Measurements from ENCODE around the gene DCAF11.

Gene DCAF11

DNA sequence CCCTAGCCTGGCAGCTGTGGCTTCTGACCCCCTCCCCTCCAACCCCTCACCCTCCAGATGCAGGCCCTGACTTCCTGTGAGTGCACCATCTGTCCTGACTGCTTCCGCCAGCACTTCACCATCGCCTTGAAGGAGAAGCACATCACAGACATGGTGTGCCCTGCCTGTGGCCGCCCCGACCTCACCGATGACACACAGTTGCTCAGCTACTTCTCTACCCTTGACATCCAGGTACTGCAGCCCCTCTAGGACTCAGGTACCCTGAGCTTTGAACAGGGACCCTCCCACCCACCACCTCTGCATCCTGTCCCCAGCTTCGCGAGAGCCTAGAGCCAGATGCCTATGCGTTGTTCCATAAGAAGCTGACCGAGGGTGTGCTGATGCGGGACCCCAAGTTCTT, 40.5 kb downstream of the DCAF11 start:
- TF ChIP-seq, protein P1, sequence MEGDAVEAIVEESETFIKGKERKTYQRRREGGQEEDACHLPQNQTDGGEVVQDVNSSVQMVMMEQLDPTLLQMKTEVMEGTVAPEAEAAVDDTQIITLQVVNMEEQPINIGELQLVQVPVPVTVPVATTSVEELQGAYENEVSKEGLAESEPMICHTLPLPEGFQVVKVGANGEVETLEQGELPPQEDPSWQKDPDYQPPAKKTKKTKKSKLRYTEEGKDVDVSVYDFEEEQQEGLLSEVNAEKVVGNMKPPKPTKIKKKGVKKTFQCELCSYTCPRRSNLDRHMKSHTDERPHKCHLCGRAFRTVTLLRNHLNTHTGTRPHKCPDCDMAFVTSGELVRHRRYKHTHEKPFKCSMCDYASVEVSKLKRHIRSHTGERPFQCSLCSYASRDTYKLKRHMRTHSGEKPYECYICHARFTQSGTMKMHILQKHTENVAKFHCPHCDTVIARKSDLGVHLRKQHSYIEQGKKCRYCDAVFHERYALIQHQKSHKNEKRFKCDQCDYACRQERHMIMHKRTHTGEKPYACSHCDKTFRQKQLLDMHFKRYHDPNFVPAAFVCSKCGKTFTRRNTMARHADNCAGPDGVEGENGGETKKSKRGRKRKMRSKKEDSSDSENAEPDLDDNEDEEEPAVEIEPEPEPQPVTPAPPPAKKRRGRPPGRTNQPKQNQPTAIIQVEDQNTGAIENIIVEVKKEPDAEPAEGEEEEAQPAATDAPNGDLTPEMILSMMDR (conservative IDR thresholded peaks at IDR 0.05; ENCODE audit: low read depth, low read length) = no peak
- DNase-seq (ENCODE audit: low read depth) = no peak
- no peak overlapping the region for H3K4me3 ChIP-seq (ENCODE audit: low read length)

DNA sequence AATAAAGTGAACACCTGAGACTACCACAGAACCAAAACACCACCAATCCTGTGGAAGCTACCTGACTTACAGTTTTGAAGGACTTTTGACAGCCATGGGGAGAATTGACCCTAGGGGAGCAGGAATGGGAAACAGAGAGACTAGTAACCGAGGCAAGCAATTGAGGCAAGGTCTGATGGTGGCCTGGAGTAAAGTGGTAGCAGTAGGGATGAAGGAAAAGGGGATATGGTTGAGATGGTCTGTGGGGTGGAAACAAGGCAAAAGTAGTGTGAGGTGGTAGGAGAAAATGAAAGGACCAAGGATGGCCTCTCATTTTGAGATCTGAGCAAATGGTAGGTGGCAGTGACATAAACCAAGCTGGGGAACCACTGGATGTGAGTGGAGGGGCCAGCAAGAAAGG, 42.3 kb downstream of the DCAF11 start:
- no peak for DNase-seq (ENCODE audit: low read depth)
- H3K4me3 ChIP-seq (ENCODE audit: low read length) = no peak overlapping the region
- TF ChIP-seq, protein P1 (conservative IDR thresholded peaks at IDR 0.05; ENCODE audit: low read depth, low read length) = no peak

- DNase-seq (ENCODE audit: low read depth) = no peak
- TF ChIP-seq, protein P1 (conservative IDR thresholded peaks at IDR 0.05; ENCODE audit: low read depth, low read length) = no peak
- H3K4me3 ChIP-seq (ENCODE audit: low read length) = no peak overlapping the region
Observed at GRCh38 chr14:24157331-24157730, 42.8 kb downstream of the DCAF11 start.

GRCh38 chr14:24159777-24160498, 45.4 kb downstream of the DCAF11 start:
- H3K4me3 ChIP-seq (ENCODE audit: low read length) = no peak overlapping the region
- DNase-seq (ENCODE audit: low read depth) = no peak
- TF ChIP-seq, protein P1 (conservative IDR thresholded peaks at IDR 0.05; ENCODE audit: low read depth, low read length) = no peak

GRCh38 chr14:24160499-24160849, 45.9 kb downstream of the DCAF11 start:
- no peak overlapping the region for H3K4me3 ChIP-seq (ENCODE audit: low read length)
- TF ChIP-seq, protein P1 (conservative IDR thresholded peaks at IDR 0.05; ENCODE audit: low read depth, low read length) = no peak
- DNase-seq (ENCODE audit: low read depth) = no peak

GRCh38 chr14:24160850-24161804, 46.5 kb downstream of the DCAF11 start, which contains the start of gene IRF9:
IRF9 (plus strand) TSS chr14:24161265; CDS start chr14:24162145, 880 bp downstream.
- peak; percentile 72 for DNase-seq (ENCODE audit: low read depth)
- TF ChIP-seq, protein P1 (conservative IDR thresholded peaks at IDR 0.05; ENCODE audit: low read depth, low read length) = peak; percentile 85
- H3K4me3 ChIP-seq (ENCODE audit: low read length) = peak within 1 kb of the TSS; percentile 88
